Parathyroid adenoma (tissue), 2 donors: Measurements from ENCODE around the gene HPD.
"Not testable (repeated sequence)": the region's sequence is repeated elsewhere in the genome, so short reads cannot be mapped to it uniquely, and the experiment has no call there.

Experiments used
- H2AFZ ChIP-seq: fragments of 300-600 bp; sonication (generic); one replicate; pipeline ENCODE4 v1.7.0; 2017; ENCODE audit warnings: antibody characterized with exemption, mild to moderate bottlenecking
- H3K27ac ChIP-seq: fragments of 300-600 bp; sonication (generic); one replicate; pipeline ENCODE4 v1.7.0; 2017
- H3K27me3 ChIP-seq: fragments of 300-600 bp; sonication (generic); one replicate; pipeline ENCODE4 v1.7.0; 2017; ENCODE audit warnings: low read length; ENCODE audit not compliant: control insufficient read depth, insufficient read depth
- H3K36me3 ChIP-seq: fragments of 300-600 bp; sonication (generic); one replicate; pipeline ENCODE4 v1.7.0; 2017; ENCODE audit warnings: low read length; ENCODE audit not compliant: control insufficient read depth, insufficient read depth
- H3K4me1 ChIP-seq: fragments of 300-600 bp; sonication (generic); one replicate; pipeline ENCODE4 v1.7.0; 2017; ENCODE audit warnings: control low read depth
- H3K4me2 ChIP-seq: fragments of 300-600 bp; sonication (generic); one replicate; pipeline ENCODE4 v1.7.0; 2017; ENCODE audit warnings: low read length
- H3K4me3 ChIP-seq: fragments of 300-600 bp; sonication (generic); one replicate; pipeline ENCODE4 v1.7.0; 2017; ENCODE audit warnings: low read depth, low read length
- H3K79me2 ChIP-seq: fragments of 300-600 bp; sonication (generic); one replicate; pipeline ENCODE4 v1.7.0; 2017; ENCODE audit warnings: control low read depth
- H3K9ac ChIP-seq: fragments of 300-600 bp; sonication (generic); one replicate; pipeline ENCODE4 v1.7.0; 2017; ENCODE audit warnings: mild to moderate bottlenecking
- H3K9me3 ChIP-seq: fragments of 300-600 bp; sonication (generic); one replicate; pipeline ENCODE4 v1.7.0; 2017; ENCODE audit warnings: low read length; ENCODE audit not compliant: control insufficient read depth
- TF ChIP-seq, protein P1 (sequence below): fragments of 300-600 bp; sonication (generic); IDR thresholded peaks from one replicate; pipeline ENCODE4 v1.7.0; 2017; ENCODE audit warnings: antibody characterized with exemption, mild to moderate bottlenecking
- donor health status: primary hyperparathyroidism.

The HPD gene

DNA sequence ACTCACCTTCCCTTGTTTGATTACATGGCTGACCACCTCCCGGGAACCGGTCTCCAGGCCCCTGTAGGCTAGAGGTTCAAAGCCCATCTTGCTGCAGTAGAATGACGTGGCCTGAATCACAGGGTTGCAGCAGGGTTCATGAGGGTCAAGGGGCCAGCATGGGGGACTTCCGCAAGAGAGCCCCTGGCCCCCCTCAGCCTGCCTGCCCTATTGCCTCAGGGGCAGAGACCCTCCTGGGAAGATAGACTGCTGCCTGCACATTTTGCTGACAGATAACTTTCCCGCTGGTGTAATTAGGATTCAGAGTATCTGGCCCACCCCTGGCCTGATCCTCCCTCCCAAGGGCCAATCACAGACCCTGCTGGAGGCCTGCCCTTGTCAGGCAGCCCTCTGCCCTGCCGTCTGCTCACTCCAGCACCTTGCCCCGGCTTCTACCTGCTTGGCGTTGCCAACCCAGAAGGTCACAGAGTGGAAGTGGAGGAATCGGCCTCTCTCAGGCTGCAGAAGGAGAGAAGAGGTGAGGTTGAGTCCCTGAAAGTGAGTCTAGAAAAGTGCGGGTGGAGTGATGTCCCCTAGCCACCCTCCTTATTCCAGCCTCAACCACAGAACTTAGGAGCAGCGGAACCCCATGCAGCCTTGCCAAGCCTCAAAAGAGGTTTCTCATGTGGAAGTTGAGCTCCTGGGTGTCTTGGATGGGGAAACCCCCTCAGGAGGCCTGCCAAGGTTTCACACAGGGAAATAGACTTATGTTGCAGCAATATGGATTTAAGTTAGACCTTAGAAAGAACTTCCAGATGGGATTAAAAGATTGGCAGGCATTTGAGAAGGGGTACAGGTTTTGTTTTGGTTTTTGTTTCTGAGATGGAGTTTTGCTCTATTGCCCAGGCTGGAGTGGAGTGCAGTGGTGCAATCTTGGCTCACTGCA, 1.1 kb downstream of the HPD start:
- Histone ChIP-seq H3K27ac (no peak overlapping the region), H3K4me2 (no peak overlapping the region), H3K9ac (no peak overlapping the region)

DNA sequence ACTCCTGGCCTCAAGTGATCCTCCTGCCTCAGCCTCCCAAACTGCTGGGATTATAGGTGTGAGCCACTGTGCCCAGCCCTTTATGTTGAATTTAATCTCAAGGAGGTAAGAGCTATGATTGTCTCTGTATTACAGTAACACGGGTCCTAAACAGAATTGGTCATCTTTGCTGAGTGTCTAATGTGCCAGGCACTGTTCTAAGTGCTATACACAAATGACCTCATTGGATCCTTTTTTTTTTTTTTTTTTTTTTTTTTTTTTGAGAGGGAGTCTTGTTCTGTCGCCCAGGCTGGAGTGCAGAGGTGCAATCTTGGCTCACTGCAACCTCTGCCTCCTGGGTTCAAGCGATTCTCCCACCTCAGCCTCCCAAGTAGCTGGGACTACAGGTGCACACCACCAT, 6.3 kb downstream of the HPD start:
- H3K4me2 ChIP-seq, H3K9me3 ChIP-seq, H2AFZ ChIP-seq: not testable (repeated sequence)

More for the DNA sequence above, 1.1 kb downstream of the HPD start:
- no peaks in the 10 kb centered on the region for H3K79me2 ChIP-seq
- no peaks in the 10 kb centered on the region for H3K9me3 ChIP-seq
- peaks cover 9% of the 10 kb centered on the region for H3K4me1 ChIP-seq
- no peak overlapping the region for H3K4me3 ChIP-seq
- no peaks in the 10 kb centered on the region for H3K36me3 ChIP-seq
- TF ChIP-seq, protein P1, sequence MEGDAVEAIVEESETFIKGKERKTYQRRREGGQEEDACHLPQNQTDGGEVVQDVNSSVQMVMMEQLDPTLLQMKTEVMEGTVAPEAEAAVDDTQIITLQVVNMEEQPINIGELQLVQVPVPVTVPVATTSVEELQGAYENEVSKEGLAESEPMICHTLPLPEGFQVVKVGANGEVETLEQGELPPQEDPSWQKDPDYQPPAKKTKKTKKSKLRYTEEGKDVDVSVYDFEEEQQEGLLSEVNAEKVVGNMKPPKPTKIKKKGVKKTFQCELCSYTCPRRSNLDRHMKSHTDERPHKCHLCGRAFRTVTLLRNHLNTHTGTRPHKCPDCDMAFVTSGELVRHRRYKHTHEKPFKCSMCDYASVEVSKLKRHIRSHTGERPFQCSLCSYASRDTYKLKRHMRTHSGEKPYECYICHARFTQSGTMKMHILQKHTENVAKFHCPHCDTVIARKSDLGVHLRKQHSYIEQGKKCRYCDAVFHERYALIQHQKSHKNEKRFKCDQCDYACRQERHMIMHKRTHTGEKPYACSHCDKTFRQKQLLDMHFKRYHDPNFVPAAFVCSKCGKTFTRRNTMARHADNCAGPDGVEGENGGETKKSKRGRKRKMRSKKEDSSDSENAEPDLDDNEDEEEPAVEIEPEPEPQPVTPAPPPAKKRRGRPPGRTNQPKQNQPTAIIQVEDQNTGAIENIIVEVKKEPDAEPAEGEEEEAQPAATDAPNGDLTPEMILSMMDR: no peak
- no peak overlapping the region for H2AFZ ChIP-seq
- no peaks in the 10 kb centered on the region for H3K27me3 ChIP-seq

DNA sequence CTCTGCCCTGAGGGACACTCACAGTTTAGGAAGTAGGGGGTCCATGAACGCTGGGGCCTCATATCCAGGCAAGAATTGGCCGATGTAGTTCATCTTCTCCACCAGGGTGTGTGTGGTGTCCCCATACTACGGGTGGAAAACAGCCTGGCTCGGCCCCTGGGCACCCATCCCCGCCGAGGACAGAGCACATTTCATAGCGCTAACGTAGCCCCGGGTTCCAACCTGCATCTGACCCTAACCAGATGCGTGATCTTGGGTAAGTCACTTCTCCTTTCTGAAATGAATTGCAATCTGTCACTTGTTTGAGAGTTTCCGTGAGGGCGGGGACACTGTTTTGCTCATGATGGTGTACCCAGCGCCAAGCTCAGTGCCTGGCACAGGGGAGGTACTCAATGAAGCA, 9.0 kb downstream of the HPD start:
- TF ChIP-seq, protein P1: no peak
- H3K9me3 ChIP-seq: no peaks in the 10 kb centered on the region
- H3K36me3 ChIP-seq: no peaks in the 10 kb centered on the region
- H3K9ac ChIP-seq: no peak overlapping the region
- H2AFZ ChIP-seq: no peak overlapping the region
- H3K4me3 ChIP-seq: no peak overlapping the region
- H3K4me2 ChIP-seq: no peak overlapping the region
- no peak overlapping the region for H3K27ac ChIP-seq
- H3K4me1 ChIP-seq: no peaks in the 10 kb centered on the region
- H3K79me2 ChIP-seq: no peaks in the 10 kb centered on the region
- no peaks in the 10 kb centered on the region for H3K27me3 ChIP-seq

More for the DNA sequence above, 6.3 kb downstream of the HPD start:
- H3K36me3 ChIP-seq, H3K4me3 ChIP-seq, H3K27ac ChIP-seq, H3K9ac ChIP-seq, H3K4me1 ChIP-seq, H3K27me3 ChIP-seq, H3K79me2 ChIP-seq: not testable (repeated sequence)

DNA sequence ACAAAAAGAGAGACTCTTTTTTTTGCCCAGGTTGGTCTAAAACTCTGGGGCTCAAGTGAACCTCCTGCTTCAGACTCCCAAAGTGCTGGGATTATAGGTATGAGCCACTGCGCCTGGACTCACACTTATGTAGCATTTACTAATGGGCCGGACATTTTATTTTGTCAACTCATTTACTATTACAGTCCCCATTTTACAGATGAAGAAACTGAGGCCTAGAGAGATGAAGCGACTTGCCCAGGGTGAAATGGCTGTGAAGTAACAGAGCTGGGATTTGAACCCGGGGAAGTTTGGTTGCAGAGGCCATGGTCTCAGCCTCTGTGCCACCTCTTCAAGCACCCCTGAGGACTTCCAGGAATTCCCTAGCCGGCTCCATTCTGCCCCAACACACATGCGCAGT, 9.4 kb downstream of the HPD start:
- H3K27me3 ChIP-seq: no peaks in the 10 kb centered on the region
- no peak overlapping the region for H2AFZ ChIP-seq
- H3K9me3 ChIP-seq: no peaks in the 10 kb centered on the region
- no peaks in the 10 kb centered on the region for H3K79me2 ChIP-seq
- H3K4me3 ChIP-seq: no peak overlapping the region
- H3K9ac ChIP-seq: no peak overlapping the region
- H3K36me3 ChIP-seq: no peaks in the 10 kb centered on the region
- no peak overlapping the region for H3K4me2 ChIP-seq
- TF ChIP-seq, protein P1: no peak
- no peaks in the 10 kb centered on the region for H3K4me1 ChIP-seq
- H3K27ac ChIP-seq: no peak overlapping the region

DNA sequence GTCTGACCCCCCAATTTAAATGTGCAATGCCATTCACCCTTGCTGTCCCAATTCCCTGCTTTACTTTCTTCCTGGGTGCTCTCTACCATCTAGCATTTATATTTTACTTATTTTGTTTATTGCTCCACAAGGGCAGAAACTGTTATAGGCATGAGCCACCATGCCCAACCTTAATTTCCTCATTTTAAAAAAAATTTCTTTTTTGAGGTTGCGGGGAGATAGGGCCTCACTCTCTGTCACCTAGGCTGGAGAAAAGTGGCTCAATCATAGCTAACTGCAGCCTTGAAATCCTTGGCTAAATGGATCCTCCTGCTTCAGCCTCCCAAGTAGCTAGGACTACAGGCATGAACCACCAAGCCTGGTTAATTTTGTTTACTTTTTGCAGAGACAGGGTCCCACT, 13.0 kb downstream of the HPD start:
- TF ChIP-seq, protein P1: no peak

More for the DNA sequence above, 13.0 kb downstream of the HPD start:
- Histone ChIP-seq H3K79me2 (no peaks in the 10 kb centered on the region), H3K9me3 (no peaks in the 10 kb centered on the region), H2AFZ (no peak overlapping the region), H3K4me3 (no peak overlapping the region), H3K4me2 (no peak overlapping the region), H3K4me1 (no peaks in the 10 kb centered on the region), H3K36me3 (no peaks in the 10 kb centered on the region), H3K9ac (no peak overlapping the region), H3K27me3 (no peaks in the 10 kb centered on the region), H3K27ac (no peak overlapping the region)
